Measurements from ENCODE around the gene NPHS2.

DNA sequence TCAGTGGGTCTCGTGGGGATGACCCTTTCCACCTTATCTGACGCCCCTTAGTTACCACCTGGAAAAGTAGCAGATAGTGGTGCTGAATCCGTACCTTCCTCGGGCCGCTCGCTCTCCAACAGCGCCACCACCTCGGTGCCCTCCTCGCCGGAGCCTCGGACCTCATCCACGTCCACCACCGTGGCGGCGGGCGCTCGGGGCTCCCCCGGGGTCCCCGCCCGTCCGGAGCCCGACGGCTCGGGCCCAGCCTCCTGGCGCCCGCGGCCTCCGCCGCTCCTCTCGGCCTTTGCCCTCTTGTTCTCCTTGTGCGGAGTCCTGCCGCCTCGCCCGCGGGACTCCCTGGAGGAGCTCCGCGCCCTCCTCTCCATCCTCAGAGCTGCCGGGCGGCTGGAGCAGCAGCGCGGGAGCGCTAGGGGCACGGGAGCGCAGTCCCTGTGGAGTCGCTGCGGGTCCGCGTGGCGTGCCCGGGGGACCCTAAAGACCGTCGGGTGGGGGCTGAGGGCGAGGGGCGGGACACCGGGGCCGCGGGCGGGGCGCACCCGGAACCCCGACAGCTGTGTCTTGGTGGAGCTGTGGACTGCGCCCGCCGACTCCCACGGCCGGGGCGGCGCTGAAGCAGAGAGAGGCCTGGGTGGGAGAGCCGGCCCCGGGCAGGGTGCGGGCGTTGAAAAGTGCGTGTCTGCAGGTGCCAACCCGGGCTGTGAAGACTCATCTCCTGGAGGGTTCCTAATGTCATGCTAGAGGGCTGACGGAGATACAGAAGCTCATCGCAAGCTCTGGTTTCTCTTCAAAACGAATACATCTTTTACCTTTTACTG is at the start of gene NPHS2:
- TF ChIP-seq, protein P1, sequence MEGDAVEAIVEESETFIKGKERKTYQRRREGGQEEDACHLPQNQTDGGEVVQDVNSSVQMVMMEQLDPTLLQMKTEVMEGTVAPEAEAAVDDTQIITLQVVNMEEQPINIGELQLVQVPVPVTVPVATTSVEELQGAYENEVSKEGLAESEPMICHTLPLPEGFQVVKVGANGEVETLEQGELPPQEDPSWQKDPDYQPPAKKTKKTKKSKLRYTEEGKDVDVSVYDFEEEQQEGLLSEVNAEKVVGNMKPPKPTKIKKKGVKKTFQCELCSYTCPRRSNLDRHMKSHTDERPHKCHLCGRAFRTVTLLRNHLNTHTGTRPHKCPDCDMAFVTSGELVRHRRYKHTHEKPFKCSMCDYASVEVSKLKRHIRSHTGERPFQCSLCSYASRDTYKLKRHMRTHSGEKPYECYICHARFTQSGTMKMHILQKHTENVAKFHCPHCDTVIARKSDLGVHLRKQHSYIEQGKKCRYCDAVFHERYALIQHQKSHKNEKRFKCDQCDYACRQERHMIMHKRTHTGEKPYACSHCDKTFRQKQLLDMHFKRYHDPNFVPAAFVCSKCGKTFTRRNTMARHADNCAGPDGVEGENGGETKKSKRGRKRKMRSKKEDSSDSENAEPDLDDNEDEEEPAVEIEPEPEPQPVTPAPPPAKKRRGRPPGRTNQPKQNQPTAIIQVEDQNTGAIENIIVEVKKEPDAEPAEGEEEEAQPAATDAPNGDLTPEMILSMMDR (IDR thresholded peaks at IDR 0.05), result no peak
- no peak for TF ChIP-seq POLR2A (IDR thresholded peaks at IDR 0.05)

Data from ovary (tissue), 3 donors.